Progenitor cell of endocrine pancreas (in vitro differentiated cells): Measurements from ENCODE around the gene SNCAIP. TPM values are rescaled to one million over a fixed set of nuclear protein-coding genes. Genes with fewer than 3 reads are reported as not detected.

Source experiments
- DNase-seq: peaks from one replicate; pipeline ENCODE4 v3.0.0; 2021; ENCODE audit warnings: low spot score; ENCODE audit not compliant: unreplicated experiment
- H3K27ac Mint-ChIP-seq: 2 replicates; pipeline ENCODE4 v1.8.0; 2021; ENCODE audit warnings: mild to moderate bottlenecking, moderate library complexity, mixed read lengths
- H3K27me3 Mint-ChIP-seq: 2 replicates; pipeline ENCODE4 v1.8.0; 2021; ENCODE audit warnings: mixed read lengths
- H3K36me3 Mint-ChIP-seq: 2 replicates; pipeline ENCODE4 v1.8.0; 2022; ENCODE audit warnings: mixed read lengths; ENCODE audit not compliant: insufficient read depth
- H3K4me1 Mint-ChIP-seq: 2 replicates; pipeline ENCODE4 v1.8.0; 2021; ENCODE audit warnings: low read depth, mixed read lengths
- H3K4me3 Mint-ChIP-seq: 2 replicates; pipeline ENCODE4 v1.8.0; 2021; ENCODE audit warnings: low read depth, mild to moderate bottlenecking, moderate library complexity, mixed read lengths
- H3K9me3 Mint-ChIP-seq: 2 replicates; pipeline ENCODE4 v1.8.0; 2021; ENCODE audit warnings: low read depth, mixed read lengths
- CTCF ChIP-seq: fragments of 200-600 bp; sonication (generic); IDR thresholded peaks from one replicate; pipeline ENCODE4 v1.5.0; 2021; ENCODE audit warnings: antibody characterized with exemption, mild to moderate bottlenecking; ENCODE audit not compliant: unreplicated experiment
- total RNA-seq: library from RNA; stranded (reverse); gene quantifications from 2 replicates; pipeline ENCODE4 v1.2.1, GENCODE V29; 2021

The SNCAIP gene
- total RNA-seq, 1 donor from 2014 or later, result 13.7 TPM

GRCh38 chr5:122356855-122357254, 44.8 kb downstream of the SNCAIP start:
- H3K9me3 Mint-ChIP-seq, result no peaks in the 10 kb centered on the region

DNA sequence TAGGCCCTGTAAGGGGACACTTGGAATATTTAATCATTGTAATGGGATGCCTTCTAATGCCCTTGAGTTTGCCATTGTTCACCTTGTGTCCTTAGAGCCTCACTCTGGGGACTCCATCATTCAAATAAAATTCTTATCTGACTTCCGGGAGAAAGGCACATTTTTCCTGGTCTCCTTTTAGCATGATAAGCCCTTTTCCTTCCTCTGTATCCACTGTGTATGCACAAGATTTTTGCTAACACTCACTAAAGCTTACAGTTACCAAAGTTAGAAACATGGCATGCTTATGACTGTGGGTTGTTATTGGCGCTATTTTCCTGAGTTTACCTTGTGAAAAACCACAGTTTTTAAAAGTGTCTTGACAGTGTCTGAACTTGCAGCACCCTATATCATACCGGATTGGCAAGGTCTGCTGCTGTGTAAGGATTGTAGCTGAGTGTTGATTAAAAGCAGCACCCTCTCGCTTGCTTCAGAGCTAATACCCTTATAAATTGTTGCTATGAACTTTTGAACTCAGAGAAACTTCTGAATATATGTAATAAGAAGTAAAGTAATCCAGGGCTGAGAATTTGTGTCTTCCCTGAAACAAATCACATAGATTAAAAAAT, 46.4 kb downstream of the SNCAIP start:
- no peak for TF ChIP-seq CTCF
- Mint-ChIP-seq H3K27ac (peak overlapping the region; percentile 66), H3K4me3 (no peak overlapping the region), H3K4me1 (peaks cover 9% of the 10 kb centered on the region), H3K9me3 (peaks cover 4% of the 10 kb centered on the region), H3K27me3 (no peaks in the 10 kb centered on the region), H3K36me3 (no peaks in the 10 kb centered on the region)
- no peak for DNase-seq

More at GRCh38 chr5:122356855-122357254, 44.8 kb downstream of the SNCAIP start:
- Mint-ChIP-seq H3K36me3 (no peaks in the 10 kb centered on the region), H3K4me1 (peaks cover 6% of the 10 kb centered on the region), H3K27me3 (no peaks in the 10 kb centered on the region), H3K4me3 (no peak overlapping the region), H3K27ac (no peak overlapping the region)
- no peak for DNase-seq
- no peak for TF ChIP-seq CTCF

- peaks cover 4% of the 10 kb centered on the region for H3K9me3 Mint-ChIP-seq
- H3K27me3 Mint-ChIP-seq, result no peaks in the 10 kb centered on the region
- no peak for DNase-seq
- H3K4me3 Mint-ChIP-seq, result no peak overlapping the region
- H3K36me3 Mint-ChIP-seq, result peaks cover 1% of the 10 kb centered on the region
- peaks cover 7% of the 10 kb centered on the region for H3K4me1 Mint-ChIP-seq
- no peak overlapping the region for H3K27ac Mint-ChIP-seq
- TF ChIP-seq CTCF, result no peak
Measured at GRCh38 chr5:122362361-122362760, 50.3 kb downstream of the SNCAIP start.

- Mint-ChIP-seq H3K27ac (no peak overlapping the region), H3K36me3 (peaks cover 1% of the 10 kb centered on the region), H3K4me3 (no peak overlapping the region), H3K4me1 (peaks cover 4% of the 10 kb centered on the region), H3K27me3 (no peaks in the 10 kb centered on the region), H3K9me3 (peaks cover 4% of the 10 kb centered on the region)
- DNase-seq, result no peak
- no peak for TF ChIP-seq CTCF
Measured at GRCh38 chr5:122363623-122364022, 51.6 kb downstream of the SNCAIP start.

GRCh38 chr5:122366501-122366900, 54.5 kb downstream of the SNCAIP start:
- peaks cover 1% of the 10 kb centered on the region for H3K36me3 Mint-ChIP-seq
- H3K27ac Mint-ChIP-seq, result no peak overlapping the region
- no peaks in the 10 kb centered on the region for H3K27me3 Mint-ChIP-seq
- TF ChIP-seq CTCF, result no peak
- H3K4me3 Mint-ChIP-seq, result no peak overlapping the region
- DNase-seq, result no peak
- H3K9me3 Mint-ChIP-seq, result peaks cover 4% of the 10 kb centered on the region
- peaks cover 5% of the 10 kb centered on the region for H3K4me1 Mint-ChIP-seq
